ENCODE results near the gene MIDN.
A peak's percentile ranks its signal among the peaks of the same experiment; 100 is the strongest.
"Not testable (repeated sequence)": the region's sequence is repeated elsewhere in the genome, so short reads cannot be mapped to it uniquely, and the experiment has no call there.

The MIDN gene

DNA sequence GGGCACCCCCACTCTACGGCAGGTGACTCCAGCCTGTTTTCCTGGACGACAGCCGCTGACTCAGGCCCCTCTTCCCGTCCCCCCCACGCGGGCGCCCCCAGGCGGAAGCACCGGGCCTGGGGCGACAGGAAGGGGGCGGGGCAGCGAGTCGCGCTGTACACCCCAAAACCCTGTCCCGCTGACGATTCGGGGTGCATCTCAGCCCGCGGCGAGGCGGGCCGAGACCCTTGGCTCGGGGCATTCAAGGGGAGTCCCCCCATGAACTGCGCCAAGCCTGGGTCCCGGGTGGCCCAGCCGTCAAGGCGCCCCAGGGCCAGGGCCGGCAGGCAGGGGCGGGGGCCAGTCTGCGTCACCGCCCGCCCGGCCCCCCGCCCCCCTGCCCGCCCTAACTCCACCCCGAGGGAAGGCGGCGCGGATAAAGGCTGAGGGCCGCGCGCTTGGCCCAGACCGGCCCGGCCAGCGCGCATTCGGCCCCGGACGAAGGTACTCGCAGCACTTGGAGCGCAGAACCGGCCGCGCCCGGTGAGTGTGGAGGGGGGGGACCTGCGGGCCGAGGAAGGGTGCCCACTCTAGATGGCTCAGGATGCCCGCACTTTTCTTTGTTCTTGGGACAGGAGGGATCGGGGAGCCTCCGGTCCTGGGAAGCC lies at the start of gene MIDN:
Gene MIDN (plus strand): TSS at position 445 of the 647 bp plus-strand sequence. CDS start 1,714 bp downstream, outside the sequence.
- peak; percentile 49 to 71 (median 66) for DNase-seq

DNA sequence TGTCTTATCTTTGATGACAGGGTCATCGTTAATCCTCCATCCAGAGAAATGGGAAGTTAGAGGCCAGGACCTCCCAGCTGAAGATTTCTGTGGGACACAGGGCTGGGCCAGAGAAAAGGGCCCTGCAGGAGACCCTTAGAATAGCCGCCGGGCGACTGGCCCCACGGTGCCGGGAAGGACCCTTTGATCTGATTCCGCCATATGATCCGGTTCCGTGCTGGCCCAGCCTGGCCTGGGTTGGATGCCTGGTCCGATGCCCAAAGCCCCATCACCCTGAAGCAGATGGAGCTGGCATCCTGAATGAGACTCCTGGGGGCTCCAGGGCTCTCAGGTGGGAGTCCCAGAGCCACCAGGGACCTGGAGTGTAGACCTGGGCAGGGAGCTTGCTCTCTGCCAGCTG lies 48.9 kb upstream of the MIDN start:
- no peak for DNase-seq

DNA sequence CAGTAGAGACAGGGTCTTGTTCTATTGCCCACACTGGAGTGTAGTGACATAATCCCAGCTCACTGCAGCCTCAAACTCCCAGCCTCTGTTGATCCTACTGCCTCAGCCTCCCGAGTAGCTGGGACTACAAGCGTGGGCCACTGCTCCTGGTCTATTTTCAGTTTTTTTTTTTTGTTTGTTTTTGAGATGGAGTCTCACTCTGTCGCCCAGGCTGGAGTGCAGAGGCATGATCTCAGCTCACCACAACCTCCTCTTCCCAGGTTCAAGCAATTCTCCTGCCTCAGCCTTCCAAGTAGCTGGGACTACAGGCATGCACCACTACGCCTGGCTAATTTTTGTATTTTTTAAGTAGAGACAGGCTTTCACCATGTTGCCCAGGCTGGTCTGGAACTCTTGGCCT lies 47.8 kb upstream of the MIDN start:
- DNase-seq = not testable (repeated sequence)

DNA sequence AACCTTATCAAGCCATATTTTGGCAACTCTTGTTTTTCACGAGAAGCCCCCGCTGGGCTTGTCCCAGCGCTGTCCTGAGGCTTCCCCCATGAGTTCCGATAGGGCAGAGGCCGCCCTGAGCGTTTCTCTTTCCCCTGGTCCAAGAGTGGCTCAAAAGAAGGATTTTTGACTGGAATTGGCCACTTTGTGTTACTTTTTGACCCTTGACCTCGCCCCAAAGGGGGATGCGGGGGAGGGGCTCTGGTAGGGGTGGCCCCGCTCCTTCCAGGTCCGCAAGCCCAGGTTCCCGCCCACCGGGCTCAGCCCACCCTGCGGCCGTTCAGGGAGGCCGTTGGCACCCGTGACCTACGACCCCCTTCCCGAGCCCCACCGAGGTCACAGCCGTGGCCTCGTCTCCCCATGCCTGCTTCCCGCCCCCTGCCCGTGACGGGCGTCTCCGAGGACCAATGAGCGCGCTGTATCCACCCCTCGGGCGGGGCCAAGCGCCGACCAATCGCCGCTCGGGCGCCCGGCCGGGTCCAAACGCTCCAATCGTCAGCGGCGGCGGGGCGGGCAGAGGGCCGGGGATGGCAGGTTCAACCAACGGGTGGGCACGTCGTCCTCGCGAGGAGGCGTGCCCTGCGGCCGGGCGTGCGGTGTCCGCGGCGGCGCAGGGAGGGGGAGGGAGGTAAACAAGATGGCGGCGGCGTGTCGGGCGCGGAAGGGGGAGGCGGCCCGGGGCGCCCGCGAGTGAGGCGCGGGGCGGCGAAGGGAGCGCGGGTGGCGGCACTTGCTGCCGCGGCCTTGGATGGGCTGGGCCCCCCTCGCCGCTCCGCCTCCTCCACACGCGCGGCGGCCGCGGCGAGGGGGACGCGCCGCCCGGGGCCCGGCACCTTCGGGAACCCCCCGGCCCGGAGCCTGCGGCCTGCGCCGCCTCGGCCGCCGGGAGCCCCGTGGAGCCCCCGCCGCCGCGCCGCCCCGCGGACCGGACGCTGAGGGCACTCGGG lies 43.0 kb upstream of the MIDN start, which contains the start of gene STK11:
Gene STK11 (plus strand): TSS at position 665 of the 986 bp plus-strand sequence. CDS start 1,136 bp downstream, outside the sequence.
- peak; percentile 97 to 99 (median 98) for DNase-seq

DNA sequence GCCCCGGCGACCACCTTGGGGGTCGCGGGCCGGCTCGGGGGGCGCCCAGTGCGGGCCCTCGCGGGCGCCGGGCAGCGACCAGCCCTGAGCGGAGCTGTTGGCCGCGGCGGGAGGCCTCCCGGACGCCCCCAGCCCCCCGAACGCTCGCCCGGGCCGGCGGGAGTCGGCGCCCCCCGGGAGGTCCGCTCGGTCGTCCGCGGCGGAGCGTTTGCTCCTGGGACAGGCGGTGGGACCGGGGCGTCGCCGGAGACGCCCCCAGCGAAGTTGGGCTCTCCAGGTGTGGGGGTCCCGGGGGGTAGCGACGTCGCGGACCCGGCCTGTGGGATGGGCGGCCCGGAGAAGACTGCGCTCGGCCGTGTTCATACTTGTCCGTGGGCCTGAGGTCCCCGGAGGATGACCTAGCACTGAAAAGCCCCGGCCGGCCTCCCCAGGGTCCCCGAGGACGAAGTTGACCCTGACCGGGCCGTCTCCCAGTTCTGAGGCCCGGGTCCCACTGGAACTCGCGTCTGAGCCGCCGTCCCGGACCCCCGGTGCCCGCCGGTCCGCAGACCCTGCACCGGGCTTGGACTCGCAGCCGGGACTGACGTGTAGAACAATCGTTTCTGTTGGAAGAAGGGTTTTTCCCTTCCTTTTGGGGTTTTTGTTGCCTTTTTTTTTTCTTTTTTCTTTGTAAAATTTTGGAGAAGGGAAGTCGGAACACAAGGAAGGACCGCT lies 42.1 kb upstream of the MIDN start:
- DNase-seq = peak in 1 of 6 experiments; percentile 13

DNA sequence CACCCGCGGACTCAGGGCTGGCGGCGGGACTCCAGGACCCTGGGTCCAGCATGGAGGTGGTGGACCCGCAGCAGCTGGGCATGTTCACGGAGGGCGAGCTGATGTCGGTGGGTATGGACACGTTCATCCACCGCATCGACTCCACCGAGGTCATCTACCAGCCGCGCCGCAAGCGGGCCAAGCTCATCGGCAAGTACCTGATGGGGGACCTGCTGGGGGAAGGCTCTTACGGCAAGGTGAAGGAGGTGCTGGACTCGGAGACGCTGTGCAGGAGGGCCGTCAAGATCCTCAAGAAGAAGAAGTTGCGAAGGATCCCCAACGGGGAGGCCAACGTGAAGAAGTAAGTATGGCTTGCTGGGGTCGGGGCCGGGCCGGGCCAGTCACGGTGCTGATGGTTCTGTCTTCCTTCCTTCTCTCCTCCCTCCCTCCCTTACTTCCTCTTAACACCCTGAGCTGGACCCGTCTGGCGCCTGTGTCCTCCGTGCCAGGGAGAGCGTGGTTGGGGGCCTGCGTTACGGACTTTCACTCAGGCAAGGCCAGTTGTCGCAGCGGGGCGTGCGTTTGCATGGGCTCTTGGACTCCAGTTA lies 41.4 kb upstream of the MIDN start:
- DNase-seq = peak in 3 of 6 experiments; percentile 13 to 34 (median 28)

DNA sequence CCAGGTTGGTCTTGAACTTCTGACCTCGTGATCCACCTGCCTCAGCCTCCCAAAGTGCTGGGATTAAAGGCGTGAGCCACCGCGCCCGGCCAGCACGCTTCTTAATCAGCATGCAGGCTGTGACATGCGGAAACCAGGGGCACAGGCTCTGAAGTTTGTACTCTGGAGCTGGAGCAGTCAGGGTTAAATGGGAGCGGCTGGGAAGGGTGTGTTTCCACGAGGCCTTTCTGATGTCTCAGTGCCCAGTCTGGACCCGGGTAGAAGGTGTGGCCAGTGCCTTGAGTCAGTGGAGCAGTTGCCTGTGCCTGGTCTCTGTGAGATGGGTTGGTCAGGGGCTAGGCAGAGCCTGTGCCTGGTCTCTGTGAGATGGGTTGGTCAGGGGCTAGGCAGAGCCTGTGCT lies 39.6 kb upstream of the MIDN start:
- not testable (repeated sequence) for DNase-seq

DNA sequence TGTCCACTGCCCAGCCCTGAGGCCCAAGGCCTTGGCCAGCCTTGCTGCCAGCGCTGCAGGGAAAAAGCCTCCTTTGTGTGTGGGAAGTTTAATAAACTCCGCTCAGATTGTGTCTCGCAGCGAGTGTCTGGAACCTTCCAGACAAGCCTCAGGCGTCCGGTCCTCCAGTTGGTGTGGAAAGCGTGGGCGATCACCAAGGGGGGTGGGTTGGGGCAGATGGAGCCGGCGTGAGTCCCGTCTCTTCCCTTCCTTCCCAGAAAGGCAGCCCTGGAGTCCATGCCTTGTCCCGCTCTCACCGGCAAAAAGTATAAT lies 38.2 kb upstream of the MIDN start:
- no peak for DNase-seq

DNA sequence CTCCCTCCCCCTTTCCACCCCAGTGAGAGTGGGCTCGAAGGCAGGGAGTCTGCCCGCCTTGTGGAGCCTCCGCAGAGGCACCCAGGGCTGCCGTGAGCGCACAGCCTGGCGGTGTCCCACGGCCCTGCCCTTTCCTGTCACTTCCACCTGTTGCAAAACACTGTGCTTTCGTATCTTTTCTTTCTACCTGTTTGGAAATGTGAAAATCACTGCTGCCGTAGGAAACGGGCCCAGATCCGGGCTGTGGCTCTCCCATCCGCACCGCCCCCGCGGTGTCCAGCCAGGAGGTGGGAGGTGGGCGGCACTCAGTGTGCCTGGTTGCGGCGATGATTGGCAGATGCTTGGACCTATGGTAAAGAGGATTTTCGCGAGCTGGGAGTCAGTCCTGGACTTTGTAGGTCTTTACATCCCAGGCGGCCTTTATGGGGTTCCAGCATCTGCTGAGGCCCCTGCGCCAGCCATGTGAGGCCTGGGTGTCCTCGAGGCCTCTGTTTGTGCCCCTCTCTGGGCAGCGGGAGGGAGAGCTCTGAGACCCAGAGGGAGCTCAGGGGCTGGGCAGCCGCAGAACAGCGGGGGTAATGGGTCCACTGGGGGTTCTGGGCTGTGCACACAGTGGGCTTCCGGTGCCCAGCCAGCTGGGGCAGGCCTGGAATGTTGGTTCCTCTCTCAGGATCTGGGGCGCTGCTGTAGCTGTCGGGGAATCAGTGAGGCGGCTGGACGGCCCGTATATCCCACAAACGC lies 36.7 kb upstream of the MIDN start:
- no peak for DNase-seq

DNA sequence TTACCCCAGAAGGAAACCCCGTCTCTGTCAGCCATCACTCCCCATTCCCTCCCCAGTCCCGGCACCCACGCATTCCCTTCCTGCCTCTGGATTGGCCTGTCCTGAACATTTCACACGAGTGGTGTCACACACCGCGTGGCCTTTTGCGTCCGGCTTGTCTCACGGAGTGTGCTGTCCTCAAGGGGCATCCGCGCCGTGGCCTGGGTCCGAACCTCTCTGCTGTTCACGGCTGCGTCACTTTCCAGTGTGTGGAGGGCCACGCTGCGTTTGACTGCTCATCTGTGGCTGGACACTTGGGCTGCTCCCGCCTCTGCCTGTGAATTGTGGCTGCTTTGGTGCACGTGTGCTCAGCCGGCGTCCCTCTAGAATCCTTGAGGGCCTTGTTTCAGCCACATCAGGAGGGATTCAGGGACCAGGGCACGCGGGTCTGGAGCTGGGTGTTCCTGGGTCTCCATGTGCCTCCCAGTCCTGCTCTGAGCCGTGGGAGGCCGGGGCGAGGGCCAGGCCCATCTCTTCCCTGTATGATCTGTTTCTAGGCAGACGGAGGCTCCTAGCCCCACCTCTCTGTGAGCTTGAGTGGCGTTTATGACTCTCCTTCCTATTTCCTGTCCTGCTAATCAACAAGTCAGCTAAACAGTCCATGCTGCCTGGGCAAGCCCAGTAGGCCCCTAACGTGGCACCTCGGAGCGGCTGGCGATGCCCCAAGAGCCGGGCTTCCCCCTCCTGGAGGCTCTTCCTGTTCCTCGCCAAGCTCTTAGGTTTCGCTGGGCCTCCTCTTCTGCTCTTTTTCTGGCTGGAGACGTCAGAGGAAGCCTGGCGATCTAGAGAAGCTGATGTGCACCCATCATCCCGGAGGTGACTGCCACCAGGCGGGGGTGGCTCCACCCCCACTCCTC lies 34.7 kb upstream of the MIDN start:
- DNase-seq = peak; percentile 23 to 53 (median 38)

DNA sequence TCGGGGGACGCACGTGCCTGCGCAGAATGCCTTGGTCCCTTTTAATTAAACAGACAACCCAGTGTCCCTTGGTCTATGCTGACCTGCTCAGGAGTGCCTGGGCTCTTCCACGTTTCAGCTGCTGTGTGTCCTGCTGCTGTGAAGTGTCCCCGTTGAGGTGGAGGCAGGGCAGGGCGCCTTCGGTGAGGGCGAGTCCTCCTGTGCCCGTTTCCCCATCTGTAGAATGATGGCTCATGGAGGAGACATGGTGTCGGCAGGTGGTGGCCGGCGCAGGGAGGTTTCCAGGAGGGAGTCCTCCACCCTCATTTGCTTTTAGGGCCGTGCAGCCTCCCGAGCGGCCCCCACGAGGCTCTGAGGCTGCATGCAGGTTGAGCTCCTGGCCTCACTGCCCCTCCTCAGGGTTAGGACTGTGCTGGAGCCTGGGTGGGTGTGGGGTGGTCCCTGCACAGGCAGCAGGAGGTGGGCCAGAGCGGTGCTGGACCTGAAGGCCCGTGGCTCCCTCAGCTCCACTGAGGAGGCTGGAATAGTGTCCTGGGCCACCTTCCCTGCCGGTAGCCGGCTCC lies 34.0 kb upstream of the MIDN start:
- no peak for DNase-seq

DNA sequence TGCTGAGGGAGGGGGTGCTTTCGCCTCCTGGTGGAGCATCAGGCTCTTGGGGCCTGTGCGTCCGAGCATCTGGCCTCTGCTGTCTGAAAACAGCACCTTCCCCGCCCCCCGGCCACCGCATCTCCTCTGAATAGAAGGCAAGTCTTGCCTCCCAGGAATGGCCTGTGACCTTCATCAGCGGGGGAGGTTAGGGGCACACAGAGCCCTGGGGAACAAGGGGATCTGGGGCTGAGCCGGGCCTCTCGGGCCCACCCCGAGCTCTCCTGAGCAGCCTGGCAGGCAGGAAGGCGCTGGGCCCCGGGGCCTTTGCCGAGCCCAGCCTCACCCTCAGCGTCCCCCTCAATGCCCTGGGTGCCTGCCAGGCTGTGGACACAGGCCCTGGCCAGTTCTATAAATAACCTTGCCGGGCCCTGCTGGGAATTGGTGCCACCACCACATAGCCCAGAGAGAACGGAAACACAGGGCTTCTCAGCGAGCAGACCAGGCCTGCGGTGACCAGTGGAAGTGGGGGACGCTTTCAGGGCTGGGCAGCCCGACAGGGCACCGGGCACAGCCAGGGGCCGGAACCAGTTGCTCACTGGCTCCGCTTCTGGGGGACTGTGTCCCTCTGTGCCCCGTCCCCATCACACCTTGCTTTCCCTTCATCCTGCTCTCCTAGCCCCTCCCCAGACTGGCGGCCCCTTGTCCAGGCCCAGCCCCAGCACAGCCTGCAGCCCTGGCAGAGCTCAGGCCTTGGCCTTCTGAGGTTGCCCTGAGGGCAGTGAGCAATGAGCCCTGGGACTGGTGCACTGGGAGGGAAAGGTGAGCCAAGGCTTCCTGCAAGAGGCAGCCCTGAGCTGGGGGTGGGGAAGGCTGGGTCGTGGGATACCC lies 33.3 kb upstream of the MIDN start:
- DNase-seq = no peak

DNA sequence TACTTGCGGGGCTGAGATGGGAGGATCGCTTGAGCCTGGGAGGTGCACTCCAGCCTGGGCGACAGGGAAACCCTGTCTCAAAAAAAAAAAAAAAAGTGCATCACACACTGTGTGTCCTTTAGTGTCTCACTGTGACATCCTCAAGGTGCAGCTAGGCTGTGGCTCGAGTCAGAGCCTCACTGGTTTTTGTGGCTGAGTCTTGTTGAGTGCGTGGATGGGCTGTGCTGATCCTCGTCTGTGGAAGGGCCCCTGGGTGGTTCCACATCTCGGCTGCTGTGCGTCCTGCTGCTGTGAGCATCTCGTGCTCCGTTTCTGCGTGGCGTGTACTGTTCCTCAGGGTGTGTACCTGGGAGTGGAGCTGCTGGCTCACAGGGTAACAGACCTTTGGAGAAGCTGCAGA lies 31.6 kb upstream of the MIDN start:
- DNase-seq = no peak

DNA sequence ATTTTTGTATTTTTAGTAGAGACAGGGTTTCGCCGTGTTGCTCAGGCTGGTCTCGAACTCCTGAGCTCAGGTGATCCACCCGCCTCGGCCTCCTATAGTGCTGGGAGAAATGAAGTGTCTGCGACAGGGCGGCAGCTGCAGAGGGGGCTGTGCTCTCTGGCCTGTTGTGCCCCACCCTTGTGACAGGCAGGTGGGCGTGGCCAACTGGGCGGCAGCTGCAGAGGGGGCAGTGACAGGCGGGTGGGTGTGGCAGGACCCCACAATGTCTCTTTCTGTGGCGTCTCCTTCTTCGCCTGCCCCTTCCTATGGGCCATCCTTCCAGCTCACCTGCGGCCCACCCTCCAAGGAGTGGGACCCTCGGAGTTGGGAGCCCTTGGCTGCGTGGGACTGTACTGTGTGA lies 31.0 kb upstream of the MIDN start:
- DNase-seq = no peak

DNA sequence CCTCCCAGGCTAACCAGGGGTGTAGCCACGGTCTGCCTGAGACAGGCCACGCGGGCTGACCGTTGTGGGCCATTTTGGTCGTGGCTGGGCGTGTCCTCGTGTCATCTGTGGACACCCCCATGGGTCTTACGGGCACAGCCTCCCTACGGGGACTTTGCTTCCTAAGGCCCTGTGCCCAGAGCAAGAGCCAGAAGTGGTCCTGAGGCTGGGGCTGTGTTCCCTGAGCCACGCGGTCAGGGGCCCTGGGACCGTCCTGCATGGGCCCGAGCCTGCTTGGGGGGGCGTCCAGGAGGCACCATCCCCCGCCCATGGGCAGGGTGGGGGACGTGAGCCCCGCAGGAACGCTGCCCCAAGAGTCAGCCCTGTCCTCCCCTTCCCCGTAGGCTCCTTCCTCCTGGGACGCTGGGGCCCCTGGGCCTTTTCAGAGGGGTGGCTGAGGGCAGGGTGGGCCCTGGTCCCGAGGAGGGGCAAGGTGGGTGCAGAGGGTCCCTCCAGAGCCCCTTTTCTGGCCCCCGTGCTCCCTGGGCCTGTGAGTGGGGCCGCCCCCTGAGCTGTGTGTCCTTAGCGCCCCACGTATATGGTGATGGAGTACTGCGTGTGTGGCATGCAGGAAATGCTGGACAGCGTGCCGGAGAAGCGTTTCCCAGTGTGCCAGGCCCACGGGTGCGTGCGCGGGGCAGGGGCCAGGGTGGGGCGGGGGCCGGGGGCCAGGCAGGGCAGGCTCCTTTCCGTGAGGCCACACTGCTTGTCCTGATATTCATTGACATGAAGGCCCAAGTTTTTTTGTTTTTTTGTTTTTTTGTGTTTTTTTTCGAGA lies 29.4 kb upstream of the MIDN start:
- DNase-seq = no peak

DNA sequence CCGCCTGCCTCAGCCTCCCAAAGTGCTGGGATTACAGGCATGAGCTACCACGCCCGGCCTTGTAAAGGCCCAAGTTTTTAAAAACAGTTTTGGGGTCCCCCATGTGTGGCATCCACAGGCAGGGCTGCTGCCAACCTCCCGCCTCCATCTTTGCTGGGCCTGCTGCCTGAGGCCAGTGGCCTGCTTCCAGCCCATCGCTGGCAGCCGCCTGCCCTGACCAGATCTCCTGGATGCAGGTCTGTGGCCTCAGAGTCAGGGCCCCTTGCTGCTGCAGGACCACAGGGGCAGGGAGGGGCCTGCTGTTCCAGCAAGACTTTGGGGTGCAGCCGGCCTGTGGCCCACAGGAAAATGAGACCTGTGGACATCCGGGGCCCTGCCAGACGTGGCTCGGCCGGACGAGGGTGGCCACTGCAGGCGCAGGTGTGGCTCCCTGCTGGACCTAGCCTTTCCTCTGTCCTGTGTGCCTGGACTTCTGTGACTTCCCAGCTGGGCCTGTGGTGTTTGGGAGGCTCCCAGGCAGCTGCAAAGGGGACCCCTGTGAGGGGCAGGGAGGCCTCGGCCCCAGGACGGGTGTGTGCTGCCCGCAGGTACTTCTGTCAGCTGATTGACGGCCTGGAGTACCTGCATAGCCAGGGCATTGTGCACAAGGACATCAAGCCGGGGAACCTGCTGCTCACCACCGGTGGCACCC lies 28.5 kb upstream of the MIDN start:
- no peak for DNase-seq

DNA sequence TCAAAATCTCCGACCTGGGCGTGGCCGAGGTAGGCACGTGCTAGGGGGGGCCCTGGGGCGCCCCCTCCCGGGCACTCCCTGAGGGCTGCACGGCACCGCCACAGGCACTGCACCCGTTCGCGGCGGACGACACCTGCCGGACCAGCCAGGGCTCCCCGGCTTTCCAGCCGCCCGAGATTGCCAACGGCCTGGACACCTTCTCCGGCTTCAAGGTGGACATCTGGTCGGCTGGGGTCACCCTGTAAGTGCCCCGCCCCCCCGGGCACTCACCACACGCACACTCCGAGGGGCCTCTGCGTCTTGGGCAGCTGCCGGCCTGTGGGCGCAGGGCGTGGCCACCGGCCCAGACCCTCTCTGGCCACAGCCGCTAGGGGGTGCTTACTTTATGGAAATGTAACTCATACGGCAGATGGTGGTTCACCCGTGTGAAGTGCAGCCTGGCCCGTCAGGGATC lies 27.9 kb upstream of the MIDN start:
- DNase-seq = no peak

All from stimulated activated naive CD4-positive, alpha-beta T cell (primary cell).